ENCODE results near the gene KIF1C.

The KIF1C gene

GRCh38 chr17:4986951-4987766, 10.6 kb upstream of the KIF1C start, which contains the start of gene CAMTA2 (continued):
- TF ChIP-seq PRDM2 (tag by site-specific recombination; IDR thresholded peaks at IDR 0.05; ENCODE audit: borderline replicate concordance) (no peak; the same call in 1 of the 2 replicates), ZNF558 (tag by site-specific recombination; IDR thresholded peaks at IDR 0.05) (no peak), ZNF585B (tag by site-specific recombination; IDR thresholded peaks at IDR 0.05) (peak; percentile 14; the same call in 1 of the 2 replicates), ZNF529 (tag by site-specific recombination; IDR thresholded peaks at IDR 0.05; ENCODE audit: insufficient replicate concordance) (no peak), ZNF350 (tag by site-specific recombination; IDR thresholded peaks at IDR 0.05) (no peak), KLF8 (tag by site-specific recombination; IDR thresholded peaks at IDR 0.05) (peak; percentile 82; the same call in 1 of the 2 replicates), ZNF514 (tag by site-specific recombination; IDR thresholded peaks at IDR 0.05) (no peak), TSHZ1 (tag by site-specific recombination; IDR thresholded peaks at IDR 0.05; ENCODE audit: borderline replicate concordance) (no peak; the same call in 1 of the 2 replicates), ZNF645 (tag by site-specific recombination; IDR thresholded peaks at IDR 0.05) (no peak), CTCF (tag by site-specific recombination; IDR thresholded peaks at IDR 0.05) (peak; percentile 99), HOXD13 (CRISPR knock-in tag; IDR thresholded peaks at IDR 0.05; ENCODE audit: borderline replicate concordance) (0 out of 2 replicates have a peak, but pooled peaks have one; percentile 62), ZNF37A (tag by site-specific recombination; IDR thresholded peaks at IDR 0.05) (no peak), ZNF2 (tag by site-specific recombination; IDR thresholded peaks at IDR 0.05) (peak; percentile 81), ZSCAN30 (tag by site-specific recombination; IDR thresholded peaks at IDR 0.05) (peak; percentile 86), ZNF335 (tag by site-specific recombination; conservative IDR thresholded peaks at IDR 0.05) (peak; percentile 99), ZNF223 (tag by site-specific recombination; IDR thresholded peaks at IDR 0.05) (no peak), ZNF843 (tag by site-specific recombination; IDR thresholded peaks at IDR 0.05) (peak; percentile 59; the same call in 1 of the 2 replicates), HOXA7 (CRISPR knock-in tag; IDR thresholded peaks at IDR 0.05; ENCODE audit: borderline replicate concordance) (no peak), ZNF112 (tag by site-specific recombination; IDR thresholded peaks at IDR 0.05) (no peak), KLF7 (tag by site-specific recombination; IDR thresholded peaks at IDR 0.05; ENCODE audit: borderline replicate concordance) (no peak), ZBTB48 (tag by site-specific recombination; IDR thresholded peaks at IDR 0.05) (peak; percentile 99), GLIS2 (tag by site-specific recombination; IDR thresholded peaks at IDR 0.05) (peak; percentile 100), KLF10 (tag by site-specific recombination; IDR thresholded peaks at IDR 0.05) (peak; percentile 61), ZNF132 (tag by site-specific recombination; IDR thresholded peaks at IDR 0.05; ENCODE audit: borderline replicate concordance) (no peak), GLI2 (tag by site-specific recombination; IDR thresholded peaks at IDR 0.05; ENCODE audit: borderline replicate concordance, low read depth) (no peak), ZFP69B (tag by site-specific recombination; IDR thresholded peaks at IDR 0.05) (peak; percentile 81), ZNF768 (tag by site-specific recombination; IDR thresholded peaks at IDR 0.05) (no peak), SCRT2 (tag by site-specific recombination; IDR thresholded peaks at IDR 0.05) (no peak)
